Fibroblast of villous mesenchyme (primary cell): Measurements from ENCODE around the gene ITPA. TPM values are rescaled to one million over a fixed set of nuclear protein-coding genes. Genes with fewer than 3 reads are reported as not detected.

Source experiments
- DNase-seq: peaks from one replicate; pipeline ENCODE4 v3.0.0-alpha.2; 2010; ENCODE audit warnings: low read depth
- H3K4me3 ChIP-seq: 2 replicates; pipeline ENCODE4 v1.5.1; 2011; ENCODE audit warnings: low read depth, mild to moderate bottlenecking, low read length
- CTCF ChIP-seq: IDR thresholded peaks from 2 replicates; pipeline ENCODE4 v1.5.1; 2012; ENCODE audit warnings: low read depth, mild to moderate bottlenecking, low read length; ENCODE audit not compliant: insufficient read depth
- total RNA-seq: library from RNA; depleted of rRNA; stranded (reverse); fragments of >200 nt; gene quantifications from 2 replicates; pipeline ENCODE4 v1.2.3, GENCODE V29; 2012

ITPA gene
- total RNA-seq, 1 donor, result 29.8 TPM

GRCh38 chr20:3168829-3169590 is 40.3 kb upstream of the ITPA start:
- no peak for DNase-seq
- TF ChIP-seq CTCF, result no peak
- no peak overlapping the region for H3K4me3 ChIP-seq

GRCh38 chr20:3171391-3172125 is 37.7 kb upstream of the ITPA start:
- DNase-seq, result no peak
- TF ChIP-seq CTCF, result no peak
- H3K4me3 ChIP-seq, result no peak overlapping the region

DNA sequence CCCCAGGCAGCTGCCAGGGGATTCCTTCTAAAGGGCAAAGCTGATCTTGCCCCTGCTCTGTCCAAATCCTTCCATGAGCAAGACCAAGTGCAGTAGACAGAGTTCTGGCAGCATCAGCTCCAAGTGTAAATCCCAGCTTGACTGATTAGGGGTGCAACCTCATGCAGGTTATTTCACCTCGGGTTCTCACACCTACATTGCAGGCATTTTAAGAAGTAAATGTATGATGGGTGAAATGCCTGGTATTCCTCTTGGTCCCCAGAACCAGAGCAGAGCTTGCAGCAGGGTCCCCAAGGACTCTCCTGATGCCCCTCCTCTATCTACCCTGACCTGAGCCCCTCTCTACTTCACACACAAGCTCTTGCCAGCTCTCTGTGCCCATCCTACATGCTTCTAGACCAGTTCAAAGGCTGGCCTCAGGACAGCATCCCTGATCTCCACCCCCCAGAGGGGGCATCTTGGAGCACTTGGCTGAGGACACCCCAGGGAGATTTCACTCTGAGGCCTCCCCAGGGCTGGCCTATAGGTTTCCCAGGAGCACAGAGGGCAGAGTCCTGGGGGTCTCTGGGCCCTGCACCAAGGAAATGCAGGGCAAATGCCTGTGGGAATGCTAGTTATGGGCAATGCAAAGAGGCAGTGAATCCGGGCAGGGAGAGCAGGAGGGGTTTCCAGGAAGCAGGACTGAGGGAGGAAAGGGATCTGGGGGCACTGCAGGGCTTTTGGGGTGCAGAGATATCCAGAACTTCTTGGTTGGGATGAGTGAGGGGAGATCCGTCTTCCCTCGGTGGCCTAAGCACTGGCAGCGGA is 37.0 kb upstream of the ITPA start:
- DNase-seq, result no peak
- peak overlapping the region; percentile 92 for H3K4me3 ChIP-seq
- no peak for TF ChIP-seq CTCF

DNA sequence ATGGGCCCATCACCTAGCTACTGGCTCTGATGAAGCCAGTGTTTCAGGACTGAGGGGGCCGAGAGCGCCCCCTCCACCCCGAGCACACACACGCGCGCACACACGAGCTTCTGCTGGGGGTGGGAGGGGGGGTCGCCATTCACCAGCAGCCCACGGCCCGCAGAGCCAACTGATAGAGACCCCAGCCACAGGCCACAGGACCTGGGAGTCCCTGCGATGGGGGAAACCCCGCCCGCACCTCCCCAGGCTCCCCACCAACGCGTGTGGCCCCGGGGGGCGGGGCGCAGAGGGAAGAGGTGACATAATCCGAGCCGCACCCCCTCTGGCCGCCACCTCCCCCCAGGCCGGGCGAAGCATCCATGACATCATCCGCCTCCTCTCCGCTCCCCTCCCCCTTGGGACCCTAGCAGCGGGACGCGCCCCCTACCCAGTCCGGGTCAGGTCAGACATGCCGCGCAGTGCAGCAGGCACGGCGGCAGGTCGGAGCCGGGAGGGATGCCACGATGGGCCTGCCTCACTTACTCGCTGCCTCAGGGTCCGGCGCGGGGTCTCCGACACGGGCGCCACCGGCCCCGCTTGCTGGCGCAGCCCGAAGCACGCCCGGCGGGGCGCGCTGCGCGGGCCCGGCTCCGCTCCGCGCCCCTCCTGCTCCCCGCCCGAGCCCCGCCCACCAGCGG is 36.2 kb upstream of the ITPA start, which contains the start of gene LZTS3:
TSS of gene LZTS3 (minus strand) at position 617 of the 677 bp plus-strand sequence. CDS start 6,386 bp downstream, outside the sequence.
- TF ChIP-seq CTCF, result no peak
- peak within 1 kb of the TSS; percentile 92 for H3K4me3 ChIP-seq
- peak; percentile 41 for DNase-seq

DNA sequence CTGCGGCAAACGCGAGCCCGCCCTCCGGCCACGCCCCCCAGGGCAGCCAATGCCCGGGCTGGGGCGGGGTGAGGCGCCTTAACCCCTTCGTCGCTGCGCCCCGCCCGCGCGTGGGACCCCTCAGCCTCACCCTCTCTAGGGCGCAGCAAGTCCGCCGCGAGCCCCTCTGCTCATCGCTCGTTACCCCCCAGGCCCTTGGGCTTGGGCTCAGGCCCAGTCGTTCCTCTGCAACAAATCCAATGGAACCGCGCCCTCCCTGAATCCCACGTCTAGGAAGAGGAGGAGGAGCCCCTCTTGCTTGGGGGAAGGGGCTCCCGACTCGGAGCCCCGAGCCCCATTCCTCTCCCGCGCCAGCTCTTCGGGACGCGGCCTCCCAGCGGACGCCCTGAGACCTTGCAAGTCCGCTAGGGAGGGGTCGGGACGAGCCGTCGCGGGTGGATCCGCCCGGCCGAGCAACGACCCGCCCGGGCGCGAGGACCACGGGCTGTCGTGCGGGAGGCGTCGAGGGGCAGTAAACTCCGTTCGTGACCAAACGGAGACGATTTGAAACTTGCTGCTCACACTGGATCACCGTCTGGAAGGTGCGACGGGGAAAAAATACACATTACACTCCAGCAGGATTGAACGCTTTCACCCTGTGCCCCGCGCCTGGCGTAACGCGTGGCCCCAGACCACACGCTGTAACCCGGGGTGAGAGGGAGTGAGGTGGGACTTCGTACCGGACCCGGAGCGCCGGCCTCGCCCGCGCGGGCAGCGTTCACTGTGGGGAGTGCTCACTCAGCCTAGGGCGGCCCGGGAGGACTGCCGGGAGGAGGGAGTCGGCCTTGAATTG is 35.5 kb upstream of the ITPA start:
- TF ChIP-seq CTCF, result peak; percentile 10
- peak overlapping the region; percentile 92 for H3K4me3 ChIP-seq
- DNase-seq, result peak; percentile 71
